ENCODE results near the gene ULK4.
"Not testable (repeated sequence)": the region's sequence is repeated elsewhere in the genome, so short reads cannot be mapped to it uniquely, and the experiment has no call there.

The ULK4 gene

GRCh38 chr3:41477399-41478014, 484.4 kb downstream of the ULK4 start:
- no peak for DNase-seq

- no peak for DNase-seq
Measured at GRCh38 chr3:41469083-41469482, 492.8 kb downstream of the ULK4 start.

GRCh38 chr3:41467481-41467880, 494.4 kb downstream of the ULK4 start:
- no peak for DNase-seq

- no peak for DNase-seq
Measured at GRCh38 chr3:41464858-41465257, 497.0 kb downstream of the ULK4 start.

- no peak for DNase-seq
Measured at GRCh38 chr3:41464401-41464800, 497.5 kb downstream of the ULK4 start.

- DNase-seq = no peak
Measured at GRCh38 chr3:41462103-41462691, 499.7 kb downstream of the ULK4 start.

- no peak for DNase-seq
Measured at GRCh38 chr3:41460736-41461135, 501.2 kb downstream of the ULK4 start.

GRCh38 chr3:41457176-41457575, 504.7 kb downstream of the ULK4 start:
- DNase-seq = no peak

GRCh38 chr3:41456162-41456561, 505.7 kb downstream of the ULK4 start:
- DNase-seq = no peak

GRCh38 chr3:41453618-41454017, 508.3 kb downstream of the ULK4 start:
- not testable (repeated sequence) for DNase-seq

- DNase-seq = no peak
Measured at GRCh38 chr3:41450416-41451231, 511.3 kb downstream of the ULK4 start.

- no peak for DNase-seq
Measured at GRCh38 chr3:41448396-41448795, 513.5 kb downstream of the ULK4 start.

- DNase-seq = no peak
Measured at GRCh38 chr3:41447701-41448100, 514.2 kb downstream of the ULK4 start.

- DNase-seq = not testable (repeated sequence)
Measured at GRCh38 chr3:41446316-41446715, 515.6 kb downstream of the ULK4 start.

- DNase-seq = no peak
Measured at GRCh38 chr3:41441568-41441967, 520.3 kb downstream of the ULK4 start.

GRCh38 chr3:41441139-41441538, 520.8 kb downstream of the ULK4 start:
- no peak for DNase-seq

- no peak for DNase-seq
Measured at GRCh38 chr3:41436983-41437382, 524.9 kb downstream of the ULK4 start.

- DNase-seq = no peak
Measured at GRCh38 chr3:41434781-41435180, 527.1 kb downstream of the ULK4 start.

- no peak for DNase-seq
Measured at GRCh38 chr3:41431386-41431785, 530.5 kb downstream of the ULK4 start.

GRCh38 chr3:41430886-41431285, 531.0 kb downstream of the ULK4 start:
- no peak for DNase-seq

- no peak for DNase-seq
Measured at GRCh38 chr3:41430391-41430790, 531.5 kb downstream of the ULK4 start.

- DNase-seq = no peak
Measured at GRCh38 chr3:41426485-41426884, 535.4 kb downstream of the ULK4 start.

- DNase-seq = no peak
Measured at GRCh38 chr3:41424543-41425300, 537.2 kb downstream of the ULK4 start.
